HG03175 (cell line): Measurements from ENCODE around the gene FOXL2NB.
"Not testable (repeated sequence)": the region's sequence is repeated elsewhere in the genome, so short reads cannot be mapped to it uniquely, and the experiment has no call there.

Experiments used
- ATAC-seq: cut with Tn5 transposase; IDR thresholded peaks from one replicate; pipeline ENCODE4 v1.9.1; 2021; ENCODE audit warnings: mild to moderate bottlenecking, moderate library complexity; ENCODE audit not compliant: unreplicated experiment

Gene FOXL2NB

GRCh38 chr3:138946663-138947494, at the start of gene FOXL2NB, which contains the start of gene FOXL2:
Gene FOXL2NB (plus strand): TSS chr3:138947217. CDS start chr3:138947365, 148 bp downstream.
Gene FOXL2 (minus strand): TSS chr3:138947137. CDS start chr3:138946722, 415 bp downstream.
- no peak for ATAC-seq

- ATAC-seq: no peak
Observed at GRCh38 chr3:138898301-138898700, 48.7 kb upstream of the FOXL2NB start.

- ATAC-seq: no peak
Observed at GRCh38 chr3:138898708-138899107, 48.3 kb upstream of the FOXL2NB start.

GRCh38 chr3:138899351-138899991, 47.5 kb upstream of the FOXL2NB start:
- ATAC-seq: no peak

- ATAC-seq: no peak
Observed at GRCh38 chr3:138901567-138901966, 45.5 kb upstream of the FOXL2NB start.

- no peak for ATAC-seq
Observed at GRCh38 chr3:138902171-138902570, 44.8 kb upstream of the FOXL2NB start.

- no peak for ATAC-seq
Observed at GRCh38 chr3:138907539-138907938, 39.5 kb upstream of the FOXL2NB start.

GRCh38 chr3:138908846-138909245, 38.2 kb upstream of the FOXL2NB start:
- ATAC-seq: no peak

GRCh38 chr3:138909904-138910303, 37.1 kb upstream of the FOXL2NB start:
- ATAC-seq: no peak

GRCh38 chr3:138911621-138912020, 35.4 kb upstream of the FOXL2NB start:
- no peak for ATAC-seq

- ATAC-seq: no peak
Observed at GRCh38 chr3:138912237-138912636, 34.8 kb upstream of the FOXL2NB start.

- no peak for ATAC-seq
Observed at GRCh38 chr3:138913766-138914165, 33.3 kb upstream of the FOXL2NB start.

- ATAC-seq: peak; percentile 3
Observed at GRCh38 chr3:138914870-138915502, 32.0 kb upstream of the FOXL2NB start.

- peak; percentile 82 for ATAC-seq
Observed at GRCh38 chr3:138915503-138916498, 31.2 kb upstream of the FOXL2NB start.

- no peak for ATAC-seq
Observed at GRCh38 chr3:138916824-138917223, 30.2 kb upstream of the FOXL2NB start.

GRCh38 chr3:138919325-138919724, 27.7 kb upstream of the FOXL2NB start:
- no peak for ATAC-seq

GRCh38 chr3:138921316-138922292, 25.4 kb upstream of the FOXL2NB start:
- no peak for ATAC-seq

- ATAC-seq: not testable (repeated sequence)
Observed at GRCh38 chr3:138922400-138922799, 24.6 kb upstream of the FOXL2NB start.

- peak; percentile 85 for ATAC-seq
Observed at GRCh38 chr3:138923531-138923994, 23.5 kb upstream of the FOXL2NB start.
